NK-92 (cell line): ENCODE data around the gene NAP1L1.

Source experiments
- DNase-seq: peaks from one replicate; lab custom pipeline; 2025; ENCODE audit not compliant: unreplicated experiment; lab: John Stamatoyannopoulos, UW

Gene NAP1L1

GRCh38 chr12:76084863-76085519, 506 bp upstream of the NAP1L1 start:
- DNase-seq: no peak

DNA sequence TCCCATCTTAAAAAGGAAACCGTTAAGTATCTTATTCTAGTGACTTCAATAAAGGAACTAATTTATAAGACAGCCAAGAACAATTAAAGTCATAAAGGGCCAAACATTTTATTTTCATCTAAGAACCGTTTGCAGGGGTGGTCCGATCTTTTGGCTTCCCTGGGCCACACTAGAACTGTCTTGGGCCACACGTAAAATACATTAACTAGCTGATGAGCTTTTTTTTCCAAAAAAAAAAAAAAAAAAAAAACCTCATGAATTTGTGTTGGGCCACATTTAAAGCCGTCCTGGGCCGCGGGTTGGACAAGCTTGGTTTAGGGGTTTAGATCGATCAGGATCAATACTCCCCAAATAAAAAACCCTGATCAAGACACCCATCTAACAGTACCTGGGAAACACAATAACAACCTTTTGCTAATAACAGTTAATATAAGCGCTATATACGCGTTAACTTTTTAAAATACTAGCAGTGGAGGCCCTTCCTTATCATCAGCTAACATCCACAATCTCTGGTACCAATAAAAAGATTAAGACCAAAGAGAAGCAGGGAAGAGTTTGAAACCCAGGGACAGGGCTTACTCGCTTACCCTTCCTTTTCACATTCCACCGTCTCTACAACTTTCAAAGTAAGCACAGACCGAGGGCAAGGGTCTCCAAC, 1.1 kb downstream of the NAP1L1 start:
- no peak for DNase-seq

DNA sequence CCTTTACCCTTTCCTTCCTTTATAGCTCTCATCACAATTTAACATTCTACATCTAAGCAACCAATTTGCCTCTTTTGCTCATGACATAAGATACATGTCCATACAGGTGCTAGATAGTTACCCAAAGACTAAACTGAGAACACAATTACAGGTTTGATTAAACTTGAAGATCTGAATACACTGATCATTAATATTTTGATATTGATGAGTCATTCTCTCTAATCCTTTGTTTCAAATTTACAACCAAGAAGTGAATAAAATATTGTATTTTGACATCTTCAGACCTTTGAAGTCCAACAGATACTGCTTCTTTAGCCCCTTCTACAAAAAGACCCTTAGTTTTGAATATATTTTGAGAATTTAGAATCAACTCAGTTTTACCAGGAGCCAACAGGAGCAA, 2.6 kb downstream of the NAP1L1 start:
- DNase-seq: no peak

DNA sequence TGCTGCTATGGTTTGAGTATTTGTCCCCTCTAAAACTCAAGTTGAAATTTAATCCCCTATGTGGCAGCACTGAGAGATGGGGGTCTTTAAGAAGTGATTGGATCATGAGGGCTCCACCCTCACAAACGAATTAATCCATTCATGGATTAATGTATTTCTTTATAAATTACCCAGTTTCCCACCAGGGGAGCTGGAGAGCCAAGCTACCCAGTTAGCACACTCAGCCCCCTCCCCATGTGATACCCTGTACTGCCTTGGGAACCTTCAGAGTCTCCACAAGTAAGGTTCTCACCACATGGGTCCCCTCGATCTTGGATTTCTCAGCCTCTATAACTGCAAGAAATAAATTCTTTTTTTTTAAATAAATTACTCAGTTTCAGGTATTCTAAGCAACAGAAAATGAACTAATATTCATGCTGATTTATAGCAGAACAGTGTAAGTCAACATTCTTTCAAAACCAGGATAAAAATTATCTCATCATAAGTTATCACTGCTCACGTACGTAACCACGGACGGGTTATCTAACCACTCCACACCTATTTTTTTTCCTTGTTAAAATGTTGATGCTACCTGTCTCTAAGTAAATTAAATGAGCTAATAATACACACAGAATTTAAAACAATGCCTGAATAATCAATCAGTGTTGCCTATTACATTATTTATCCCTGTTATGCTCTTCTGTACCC, 3.6 kb downstream of the NAP1L1 start:
- DNase-seq: no peak

- DNase-seq: no peak
Observed at GRCh38 chr12:76080017-76080728, 4.3 kb downstream of the NAP1L1 start.

DNA sequence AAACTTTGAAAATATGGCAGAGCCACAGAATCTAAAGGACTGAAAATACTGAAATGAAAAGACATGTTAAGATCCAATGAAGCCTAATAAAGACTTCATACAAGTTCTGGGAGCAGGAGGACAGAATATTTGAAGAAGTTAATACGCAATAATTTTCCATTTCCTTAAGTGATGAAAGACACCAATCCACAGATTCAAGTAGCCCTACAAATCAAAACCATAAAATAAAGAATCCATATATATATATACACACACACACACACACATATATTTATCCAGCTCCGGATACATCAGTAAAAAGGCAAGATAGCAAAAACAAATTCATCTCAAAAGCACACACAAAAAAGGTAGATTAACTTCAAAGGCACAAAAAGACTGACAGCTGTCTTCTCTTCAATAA, 5.7 kb downstream of the NAP1L1 start:
- no peak for DNase-seq

GRCh38 chr12:76075448-76075847, 9.0 kb downstream of the NAP1L1 start:
- DNase-seq: no peak

DNA sequence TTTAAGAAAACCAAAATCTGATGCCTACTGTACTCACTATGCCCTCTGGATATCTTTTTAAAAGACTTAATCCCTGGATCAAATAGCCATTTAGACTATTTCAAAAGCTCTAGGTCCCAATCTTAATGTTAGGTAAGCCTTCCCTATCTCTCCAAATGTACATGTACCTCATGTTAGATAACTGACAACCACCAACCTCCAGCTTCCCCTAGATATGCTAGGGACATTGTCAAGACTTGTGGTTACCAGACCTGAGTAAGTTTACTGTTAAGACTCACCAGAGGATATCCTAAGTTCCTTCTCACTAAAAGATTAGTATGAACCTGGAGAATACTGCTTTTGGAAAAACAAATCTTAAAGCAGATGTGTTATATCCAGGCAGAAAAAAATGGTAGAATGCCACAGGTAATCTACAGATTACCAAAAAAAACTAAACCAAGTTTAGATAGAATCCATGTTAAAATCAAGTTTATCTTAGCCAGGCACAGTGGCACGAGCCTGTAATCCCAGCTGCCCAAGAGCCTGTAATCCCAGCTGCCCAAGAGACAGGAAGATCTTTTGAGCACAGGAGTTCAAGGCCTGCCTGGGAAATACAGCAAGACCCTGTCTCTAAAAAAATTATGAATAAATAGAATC, 9.7 kb downstream of the NAP1L1 start:
- DNase-seq: no peak

GRCh38 chr12:76073561-76073960, 10.9 kb downstream of the NAP1L1 start:
- DNase-seq: no peak

DNA sequence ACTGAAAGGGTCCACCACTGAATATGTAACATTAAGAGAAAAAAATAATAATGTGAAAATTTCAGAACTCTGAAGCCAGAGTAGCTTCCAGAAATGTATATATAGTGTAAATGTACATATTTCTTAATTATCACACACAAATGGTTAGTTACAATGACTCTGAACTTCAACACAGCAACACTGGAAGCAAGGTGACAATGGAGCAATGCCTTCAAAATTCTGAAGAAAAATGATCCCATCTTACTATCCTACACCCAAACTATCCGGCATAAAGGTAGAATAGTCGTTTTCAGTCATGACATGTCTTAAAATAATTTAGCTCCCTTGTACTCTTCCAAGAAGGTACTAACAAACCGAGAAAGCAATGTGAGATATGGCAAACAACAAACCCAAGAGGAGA, 11.9 kb downstream of the NAP1L1 start:
- no peak for DNase-seq

DNA sequence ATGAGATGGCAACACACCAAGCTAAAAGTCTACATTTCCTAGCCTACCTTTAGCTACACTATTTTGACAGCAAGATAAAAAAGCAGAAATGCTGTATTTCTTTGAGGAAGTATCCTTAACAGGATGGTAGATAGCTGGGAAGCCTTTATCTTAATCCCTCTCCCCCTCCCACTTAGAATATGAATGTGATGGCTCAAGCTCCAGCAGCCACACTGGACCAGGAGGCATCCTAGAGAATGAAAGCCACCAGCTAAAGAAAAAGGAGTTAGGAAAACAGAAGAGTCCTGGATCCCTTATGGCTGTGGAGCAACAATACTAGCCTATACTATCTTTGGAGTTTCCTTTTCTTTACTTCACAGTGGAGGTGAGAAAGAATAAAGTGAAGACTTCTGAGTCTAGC, 15.1 kb downstream of the NAP1L1 start:
- no peak for DNase-seq

DNA sequence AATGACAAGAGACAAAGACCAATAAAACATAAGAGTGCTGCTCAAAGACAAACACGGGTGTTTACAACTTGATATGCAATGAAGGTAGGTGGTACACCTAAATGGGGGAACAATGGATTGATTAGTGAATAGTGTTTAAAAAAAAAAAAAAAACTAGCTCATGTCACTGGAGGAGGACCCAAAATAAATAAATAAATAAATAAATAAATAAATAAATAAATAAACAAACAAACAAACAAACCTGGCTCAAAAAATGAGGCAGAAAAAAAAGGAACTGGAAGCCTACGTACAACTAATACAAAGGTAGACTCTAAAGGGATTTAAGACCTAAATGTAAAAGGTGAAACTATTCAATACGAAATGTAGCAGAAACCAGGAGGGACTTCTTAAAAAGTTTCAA, 18.6 kb downstream of the NAP1L1 start:
- DNase-seq: no peak

- no peak for DNase-seq
Observed at GRCh38 chr12:76064904-76065303, 19.6 kb downstream of the NAP1L1 start.

GRCh38 chr12:76060111-76060510, 24.4 kb downstream of the NAP1L1 start:
- no peak for DNase-seq

DNA sequence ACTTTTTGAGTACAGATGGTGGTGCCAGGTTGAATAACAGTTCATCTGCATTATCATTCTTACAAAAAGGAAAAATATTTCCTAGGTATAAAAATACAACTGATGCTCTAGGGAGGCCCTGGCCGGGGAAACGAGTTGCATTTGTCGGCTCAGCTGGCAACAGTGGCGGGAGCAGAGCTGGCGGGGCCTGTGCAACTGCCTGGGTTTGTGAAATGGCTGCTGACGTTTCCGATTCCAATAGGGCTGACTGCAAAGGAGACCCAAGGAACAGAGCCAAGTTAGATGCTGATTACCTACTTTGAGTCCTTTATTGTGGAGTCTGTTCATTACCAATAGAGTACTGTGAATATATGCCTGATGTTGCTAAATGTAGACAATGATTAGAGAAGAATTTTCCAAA, 27.2 kb downstream of the NAP1L1 start:
- no peak for DNase-seq

- no peak for DNase-seq
Observed at GRCh38 chr12:76055393-76055792, 29.1 kb downstream of the NAP1L1 start.

- no peak for DNase-seq
Observed at GRCh38 chr12:76049575-76050251, 34.8 kb downstream of the NAP1L1 start.

GRCh38 chr12:76047742-76048141, 36.7 kb downstream of the NAP1L1 start:
- DNase-seq: no peak

DNA sequence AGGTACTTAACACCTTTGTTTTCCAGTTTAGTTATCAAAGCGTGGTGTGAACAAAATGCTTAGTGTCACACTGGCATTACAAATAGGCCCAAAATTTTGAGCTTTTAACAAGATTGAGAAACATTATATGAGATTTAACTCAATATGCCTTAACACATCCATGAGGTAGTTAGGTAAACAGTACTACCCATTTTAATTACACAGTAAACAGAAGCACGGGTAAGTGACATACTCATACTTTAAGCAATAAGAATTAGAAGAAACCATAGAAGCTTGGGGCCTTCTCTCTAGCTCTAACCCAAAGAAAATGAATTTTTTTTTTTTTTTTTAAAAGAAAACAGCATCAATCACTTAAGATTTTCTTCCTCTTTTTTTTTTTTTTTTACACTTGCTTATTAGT, 37.4 kb downstream of the NAP1L1 start:
- no peak for DNase-seq

DNA sequence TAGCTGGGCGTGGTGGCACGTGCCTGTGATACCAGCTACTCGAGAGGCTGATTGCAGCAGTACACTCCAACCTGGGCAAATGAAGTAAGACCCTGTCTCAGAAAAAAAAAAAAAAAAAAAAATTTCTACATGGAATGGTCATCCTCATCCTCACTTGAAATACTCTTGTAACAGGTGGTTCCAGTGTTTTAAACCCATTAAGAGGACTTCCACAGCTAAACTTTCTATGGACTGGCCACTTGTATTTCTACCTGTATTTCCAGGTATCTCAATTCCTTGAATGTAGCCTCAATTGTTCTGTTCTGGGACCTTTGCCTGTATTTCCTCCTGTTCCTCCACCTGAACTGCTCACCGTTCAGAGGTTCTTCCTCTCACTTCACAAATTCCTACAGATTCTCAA, 41.1 kb downstream of the NAP1L1 start:
- no peak for DNase-seq

DNA sequence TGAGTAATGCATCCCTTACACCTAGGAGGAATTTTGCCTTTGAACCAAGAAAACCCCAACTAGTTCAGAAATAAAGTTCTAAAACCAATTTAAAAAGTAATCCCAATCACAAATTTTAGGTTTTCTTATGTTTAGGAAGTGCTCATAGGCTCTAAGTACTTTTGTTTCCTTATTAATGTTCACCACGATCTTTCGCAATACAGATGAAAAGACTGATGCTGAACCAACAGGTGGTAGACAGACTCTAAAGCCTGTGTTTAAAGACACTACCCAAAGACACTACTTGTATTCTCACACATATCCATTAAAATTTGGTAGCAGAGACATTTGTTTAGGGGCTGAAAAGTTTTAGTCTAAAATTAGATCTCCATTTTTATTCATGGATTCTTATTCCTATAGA, 42.3 kb downstream of the NAP1L1 start:
- no peak for DNase-seq
